IMR-90 (cell line): ENCODE measurements around the gene OR7A10.

ENCODE experiments used
- BHLHE40 ChIP-seq: fragments of 150-350 bp; IDR thresholded peaks from 2 replicates; pipeline ENCODE4 v1.6.1; 2016; ENCODE audit warnings: mild to moderate bottlenecking, low read depth, low read length
- CEBPB ChIP-seq: IDR thresholded peaks from 2 replicates; pipeline ENCODE4 v1.6.1; 2012; ENCODE audit warnings: low read depth, low read length, improper control_type of control experiment
- CHD1 ChIP-seq: IDR thresholded peaks from 2 replicates; pipeline ENCODE4 v1.6.1; 2012; ENCODE audit warnings: low read depth, low read length, improper control_type of control experiment
- MAFK ChIP-seq: IDR thresholded peaks from 2 replicates; pipeline ENCODE4 v1.6.1; 2012; ENCODE audit warnings: low read depth, low read length, improper control_type of control experiment
- MAZ ChIP-seq: IDR thresholded peaks from 2 replicates; pipeline ENCODE4 v1.6.1; 2012; ENCODE audit warnings: low read depth, mild to moderate bottlenecking, low read length, improper control_type of control experiment, moderate library complexity, borderline replicate concordance
- MXI1 ChIP-seq: IDR thresholded peaks from 2 replicates; pipeline ENCODE4 v1.6.1; 2012; ENCODE audit warnings: low read depth, mild to moderate bottlenecking, low read length, moderate library complexity, borderline replicate concordance
- POLR2A ChIP-seq: IDR thresholded peaks from 2 replicates; pipeline ENCODE4 v1.6.1; 2012; ENCODE audit warnings: mild to moderate bottlenecking, low read depth, low read length
- TF ChIP-seq, protein P1 (sequence below): conservative IDR thresholded peaks from 2 replicates; pipeline ENCODE4 v1.5.1; 2012; ENCODE audit warnings: mild to moderate bottlenecking, low read depth, low read length, improper control_type of control experiment
- TF ChIP-seq, protein P2 (sequence below): fragments of 150-350 bp; IDR thresholded peaks from 2 replicates; pipeline ENCODE4 v1.6.1; 2017; ENCODE audit warnings: mild to moderate bottlenecking, antibody characterized with exemption, low read length, low read depth

DNA sequence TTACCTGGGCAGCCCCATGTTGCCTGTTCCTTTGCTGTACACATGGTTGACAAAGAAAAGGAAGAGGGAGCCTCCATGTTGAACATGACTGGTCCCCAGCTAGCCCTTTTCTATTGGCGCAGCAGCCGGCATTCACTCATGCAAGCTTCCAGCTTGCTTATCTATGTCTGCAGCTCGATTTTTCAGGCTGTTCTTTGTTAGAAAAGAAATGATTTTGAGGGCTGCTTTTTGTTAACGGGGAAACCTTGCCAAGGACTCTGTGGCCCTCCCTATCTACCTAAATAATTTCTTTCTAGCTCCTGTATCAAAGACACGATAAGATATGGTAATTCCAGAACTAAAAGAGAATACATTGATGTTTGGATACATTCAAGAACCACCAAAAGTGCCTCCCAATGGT is 50.0 kb downstream of the OR7A10 start:
- TF ChIP-seq, protein P1, sequence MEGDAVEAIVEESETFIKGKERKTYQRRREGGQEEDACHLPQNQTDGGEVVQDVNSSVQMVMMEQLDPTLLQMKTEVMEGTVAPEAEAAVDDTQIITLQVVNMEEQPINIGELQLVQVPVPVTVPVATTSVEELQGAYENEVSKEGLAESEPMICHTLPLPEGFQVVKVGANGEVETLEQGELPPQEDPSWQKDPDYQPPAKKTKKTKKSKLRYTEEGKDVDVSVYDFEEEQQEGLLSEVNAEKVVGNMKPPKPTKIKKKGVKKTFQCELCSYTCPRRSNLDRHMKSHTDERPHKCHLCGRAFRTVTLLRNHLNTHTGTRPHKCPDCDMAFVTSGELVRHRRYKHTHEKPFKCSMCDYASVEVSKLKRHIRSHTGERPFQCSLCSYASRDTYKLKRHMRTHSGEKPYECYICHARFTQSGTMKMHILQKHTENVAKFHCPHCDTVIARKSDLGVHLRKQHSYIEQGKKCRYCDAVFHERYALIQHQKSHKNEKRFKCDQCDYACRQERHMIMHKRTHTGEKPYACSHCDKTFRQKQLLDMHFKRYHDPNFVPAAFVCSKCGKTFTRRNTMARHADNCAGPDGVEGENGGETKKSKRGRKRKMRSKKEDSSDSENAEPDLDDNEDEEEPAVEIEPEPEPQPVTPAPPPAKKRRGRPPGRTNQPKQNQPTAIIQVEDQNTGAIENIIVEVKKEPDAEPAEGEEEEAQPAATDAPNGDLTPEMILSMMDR: no peak
- TF ChIP-seq MXI1 (no peak), CHD1 (no peak), BHLHE40 (no peak), MAFK (no peak), POLR2A (no peak), CEBPB (no peak), MAZ (no peak)
- TF ChIP-seq, protein P2, sequence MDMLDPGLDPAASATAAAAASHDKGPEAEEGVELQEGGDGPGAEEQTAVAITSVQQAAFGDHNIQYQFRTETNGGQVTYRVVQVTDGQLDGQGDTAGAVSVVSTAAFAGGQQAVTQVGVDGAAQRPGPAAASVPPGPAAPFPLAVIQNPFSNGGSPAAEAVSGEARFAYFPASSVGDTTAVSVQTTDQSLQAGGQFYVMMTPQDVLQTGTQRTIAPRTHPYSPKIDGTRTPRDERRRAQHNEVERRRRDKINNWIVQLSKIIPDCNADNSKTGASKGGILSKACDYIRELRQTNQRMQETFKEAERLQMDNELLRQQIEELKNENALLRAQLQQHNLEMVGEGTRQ: no peak
